ENCODE data around the gene UBE3B. TPM values are rescaled to one million over a fixed set of nuclear protein-coding genes. Genes with fewer than 3 reads are reported as not detected.

Gene UBE3B
- total RNA-seq, 1 experiment from 2014 or later = 23.3 TPM

GRCh38 chr12:109448707-109449390 lies 28.6 kb upstream of the UBE3B start:
- DNase-seq (ENCODE audit: low read depth) = no peak

- no peak for DNase-seq (ENCODE audit: low read depth)
Measured at GRCh38 chr12:109449845-109450532, 27.4 kb upstream of the UBE3B start.

GRCh38 chr12:109450980-109451379 lies 26.5 kb upstream of the UBE3B start:
- no peak for DNase-seq (ENCODE audit: low read depth)

- DNase-seq (ENCODE audit: low read depth) = no peak
Measured at GRCh38 chr12:109451400-109451799, 26.0 kb upstream of the UBE3B start.

GRCh38 chr12:109452489-109452888 lies 24.9 kb upstream of the UBE3B start:
- DNase-seq (ENCODE audit: low read depth) = no peak

- DNase-seq (ENCODE audit: low read depth) = no peak
Measured at GRCh38 chr12:109455706-109456105, 21.7 kb upstream of the UBE3B start.

- DNase-seq (ENCODE audit: low read depth) = peak; percentile 51
Measured at GRCh38 chr12:109458086-109458485, 19.3 kb upstream of the UBE3B start.

GRCh38 chr12:109458771-109459208 lies 18.6 kb upstream of the UBE3B start:
- DNase-seq (ENCODE audit: low read depth) = no peak

- no peak for DNase-seq (ENCODE audit: low read depth)
Measured at GRCh38 chr12:109459247-109459646, 18.2 kb upstream of the UBE3B start.

GRCh38 chr12:109460538-109460937 lies 16.9 kb upstream of the UBE3B start:
- DNase-seq (ENCODE audit: low read depth) = no peak

GRCh38 chr12:109461049-109461845 lies 16.2 kb upstream of the UBE3B start:
- peak; percentile 79 for DNase-seq (ENCODE audit: low read depth)

GRCh38 chr12:109461846-109462756 lies 15.3 kb upstream of the UBE3B start:
- DNase-seq (ENCODE audit: low read depth) = peak; percentile 91

GRCh38 chr12:109462868-109463692 lies 14.4 kb upstream of the UBE3B start:
- DNase-seq (ENCODE audit: low read depth) = peak; percentile 98

- no peak for DNase-seq (ENCODE audit: low read depth)
Measured at GRCh38 chr12:109463756-109464155, 13.7 kb upstream of the UBE3B start.

- peak; percentile 24 for DNase-seq (ENCODE audit: low read depth)
Measured at GRCh38 chr12:109464642-109465351, 12.6 kb upstream of the UBE3B start.

GRCh38 chr12:109466305-109466704 lies 11.1 kb upstream of the UBE3B start:
- DNase-seq (ENCODE audit: low read depth) = no peak

GRCh38 chr12:109466821-109467220 lies 10.6 kb upstream of the UBE3B start:
- DNase-seq (ENCODE audit: low read depth) = no peak

- DNase-seq (ENCODE audit: low read depth) = no peak
Measured at GRCh38 chr12:109467978-109468676, 9.3 kb upstream of the UBE3B start.

GRCh38 chr12:109469517-109469916 lies 7.9 kb upstream of the UBE3B start:
- peak; percentile 85 for DNase-seq (ENCODE audit: low read depth)
